DND-41 (cell line): ENCODE results near the gene OTUD5.

Source experiments
- ATAC-seq: fragments of 200-7000 bp; cut with Tn5 transposase; 3 replicates; pipeline ENCODE4 v1.9.1; 2021; ENCODE audit warnings: low read depth; ENCODE audit not compliant: insufficient read depth
- DNase-seq: peaks from one replicate; pipeline ENCODE4 v3.0.0-alpha.2; 2020
- H2AFZ ChIP-seq: 2 replicates; pipeline ENCODE4 v1.6.0; 2012; ENCODE audit warnings: low read depth, low read length
- H3K27ac ChIP-seq: 2 replicates; pipeline ENCODE4 v1.5.1; 2012; ENCODE audit warnings: low read length, inconsistent platforms
- H3K27me3 ChIP-seq: fragments of 200-600 bp; sonication (generic); 2 replicates; pipeline ENCODE4 v1.6.0; 2012; ENCODE audit warnings: low read length, mild to moderate bottlenecking, inconsistent platforms; ENCODE audit not compliant: insufficient read depth, poor library complexity
- H3K36me3 ChIP-seq: 2 replicates; pipeline ENCODE4 v1.5.1; 2012; ENCODE audit warnings: low read length, inconsistent platforms; ENCODE audit not compliant: insufficient read depth
- H3K4me1 ChIP-seq: 2 replicates; pipeline ENCODE4 v1.5.1; 2012; ENCODE audit warnings: mild to moderate bottlenecking, low read length; ENCODE audit not compliant: insufficient read depth
- H3K4me2 ChIP-seq: 2 replicates; pipeline ENCODE4 v1.6.0; 2012; ENCODE audit warnings: mild to moderate bottlenecking, moderate library complexity, low read length, inconsistent platforms; ENCODE audit not compliant: insufficient read depth
- H3K4me3 ChIP-seq, 2 experiments: fragments of 200-600 bp in 1 of 2; shearing (Covaris generic) in 1 of 2; 2 replicates each; pipeline ENCODE4 v1.5.1; 2012 to 2016; ENCODE audit warnings: inconsistent platforms in 2 of 2, low read length in 2 of 2, mild to moderate bottlenecking in 2 of 2, low read depth in 1 of 2, moderate library complexity in 1 of 2
- H3K79me2 ChIP-seq: 2 replicates; pipeline ENCODE4 v1.6.0; 2012; ENCODE audit warnings: low read length, inconsistent platforms; ENCODE audit not compliant: insufficient read depth
- H3K9ac ChIP-seq: 2 replicates; pipeline ENCODE4 v1.6.0; 2012; ENCODE audit warnings: low read depth, mild to moderate bottlenecking, inconsistent platforms, low read length, moderate library complexity
- H3K9me3 ChIP-seq: 2 replicates; pipeline ENCODE4 v1.5.1; 2012; ENCODE audit warnings: low read length, moderate library complexity, mild to moderate bottlenecking, inconsistent platforms; ENCODE audit not compliant: insufficient read depth, severe bottlenecking
- H4K20me1 ChIP-seq: 2 replicates; pipeline ENCODE4 v1.6.0; 2012; ENCODE audit warnings: low read length; ENCODE audit not compliant: insufficient read depth
- CTCF ChIP-seq: IDR thresholded peaks from 2 replicates; pipeline ENCODE4 v1.5.1; 2012; ENCODE audit warnings: borderline replicate concordance, low read length, moderate library complexity, mild to moderate bottlenecking; ENCODE audit not compliant: poor library complexity, severe bottlenecking; ENCODE audit errors: extremely low read depth
- EZH2 ChIP-seq: IDR thresholded peaks from 3 replicates; pipeline ENCODE4 v1.6.1; 2012; ENCODE audit warnings: borderline replicate concordance, low read depth, mild to moderate bottlenecking, moderate library complexity, low read length, inconsistent platforms; ENCODE audit not compliant: severe bottlenecking

OTUD5 gene

GRCh38 chrX:48933757-48934156 is 23.6 kb downstream of the OTUD5 start:
- Histone ChIP-seq H3K9ac (no peak overlapping the region), H3K4me3 (no peak overlapping the region), H3K79me2 (peaks cover 20% of the 10 kb centered on the region), H2AFZ (no peak overlapping the region), H3K27ac (no peak overlapping the region), H3K4me1 (peaks cover 23% of the 10 kb centered on the region), H3K4me2 (no peak overlapping the region), H3K27me3 (no peaks in the 10 kb centered on the region), H3K9me3 (no peaks in the 10 kb centered on the region), H4K20me1 (peaks cover 38% of the 10 kb centered on the region), H3K36me3 (peaks cover 44% of the 10 kb centered on the region)
- ATAC-seq (no peak), DNase-seq (no peak)
- TF ChIP-seq EZH2 (no peak), CTCF (no peak)

DNA sequence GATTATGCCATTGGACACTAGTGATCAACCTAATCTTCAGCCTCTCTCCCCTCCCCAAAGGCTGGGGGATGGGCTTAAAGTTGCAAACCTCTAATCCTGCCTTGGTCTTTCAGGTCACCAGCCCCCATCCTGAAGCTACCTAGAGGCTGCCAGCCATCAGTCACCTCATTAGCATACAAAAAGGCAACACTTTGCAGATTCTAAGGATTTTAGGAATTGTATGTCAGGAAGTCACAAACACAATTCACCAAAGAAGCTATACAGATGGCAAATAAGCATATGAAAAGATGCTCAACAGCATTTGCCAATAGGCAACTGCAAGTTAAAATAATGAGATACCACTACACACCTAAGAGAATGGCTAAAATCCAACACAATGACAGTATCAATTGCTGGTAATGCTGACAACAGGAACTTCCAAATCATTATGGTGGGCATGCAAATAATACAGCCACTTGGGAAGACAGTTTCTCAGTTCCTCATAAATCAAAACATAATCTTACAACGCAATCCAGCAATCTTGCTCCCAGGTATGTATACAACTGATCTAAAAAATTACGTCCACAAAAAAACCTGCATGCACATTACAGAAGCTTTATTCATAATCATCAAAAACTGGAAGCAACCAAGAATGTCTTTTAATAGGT is 29.5 kb downstream of the OTUD5 start:
- H3K4me3 ChIP-seq = no peak overlapping the region
- TF ChIP-seq CTCF (no peak), EZH2 (no peak)
- no peaks in the 10 kb centered on the region; the same call in 1 of the 2 replicates for H4K20me1 ChIP-seq
- no peak overlapping the region for H3K9ac ChIP-seq
- H3K4me1 ChIP-seq = no peaks in the 10 kb centered on the region
- H3K79me2 ChIP-seq = no peaks in the 10 kb centered on the region
- peaks cover 40% of the 10 kb centered on the region for H3K36me3 ChIP-seq
- H3K4me2 ChIP-seq = no peak overlapping the region
- H2AFZ ChIP-seq = no peak overlapping the region
- no peaks in the 10 kb centered on the region for H3K27me3 ChIP-seq
- no peaks in the 10 kb centered on the region for H3K9me3 ChIP-seq
- no peak overlapping the region for H3K27ac ChIP-seq
- ATAC-seq (no peak), DNase-seq (no peak)

GRCh38 chrX:48927123-48927522 is 30.3 kb downstream of the OTUD5 start:
- H2AFZ ChIP-seq = no peak overlapping the region
- no peaks in the 10 kb centered on the region; the same call in 1 of the 2 replicates for H4K20me1 ChIP-seq
- DNase-seq (no peak), ATAC-seq (no peak)
- H3K27ac ChIP-seq = no peak overlapping the region
- H3K4me3 ChIP-seq = no peak overlapping the region
- H3K4me2 ChIP-seq = no peak overlapping the region
- H3K79me2 ChIP-seq = no peaks in the 10 kb centered on the region
- H3K9me3 ChIP-seq = no peaks in the 10 kb centered on the region
- no peak for TF ChIP-seq EZH2
- TF ChIP-seq CTCF = no peak
- no peaks in the 10 kb centered on the region for H3K27me3 ChIP-seq
- H3K4me1 ChIP-seq = no peaks in the 10 kb centered on the region
- peaks cover 41% of the 10 kb centered on the region for H3K36me3 ChIP-seq
- H3K9ac ChIP-seq = no peak overlapping the region
